GM23338 (cell line): Measurements from ENCODE around the gene DCLK3. TPM values are rescaled to one million over a fixed set of nuclear protein-coding genes. Genes with fewer than 3 reads are reported as not detected.

Experiments
- ATAC-seq: fragments of 200-7000 bp; cut with Tn5 transposase; 3 replicates; pipeline ENCODE4 v1.9.1; 2020
- DNase-seq: peaks from one replicate; pipeline ENCODE4 v3.0.0-alpha.2; 2015; ENCODE audit warnings: low spot score
- H2AFZ ChIP-seq: fragments of 200-600 bp; sonication (generic); 2 replicates; pipeline ENCODE4 v1.8.0; 2016; ENCODE audit warnings: antibody characterized with exemption, mild to moderate bottlenecking, moderate library complexity
- H3F3A ChIP-seq: fragments of 200-600 bp; sonication (generic); replicated peaks from 2 replicates; pipeline ENCODE4 v1.8.0; 2017; ENCODE audit warnings: antibody characterized with exemption, mixed run types, low read depth
- H3K27ac ChIP-seq: fragments of 200-600 bp; sonication (generic); 2 replicates; pipeline ENCODE4 v1.6.1; 2016; ENCODE audit warnings: low read depth
- H3K27me3 ChIP-seq: fragments of 200-600 bp; sonication (generic); 2 replicates; pipeline ENCODE4 v1.8.0; 2016; ENCODE audit warnings: mild to moderate bottlenecking, mixed run types, moderate library complexity; ENCODE audit not compliant: insufficient read depth
- H3K36me3 ChIP-seq: fragments of 200-600 bp; sonication (generic); 2 replicates; pipeline ENCODE4 v1.8.0; 2016; ENCODE audit warnings: mild to moderate bottlenecking; ENCODE audit not compliant: insufficient read depth
- H3K4me1 ChIP-seq: fragments of 200-600 bp; sonication (generic); 2 replicates; pipeline ENCODE4 v1.8.0; 2016; ENCODE audit warnings: mild to moderate bottlenecking, moderate library complexity; ENCODE audit not compliant: insufficient read depth
- H3K4me2 ChIP-seq: fragments of 200-600 bp; sonication (generic); 2 replicates; pipeline ENCODE4 v1.7.1; 2017; ENCODE audit warnings: mixed run types
- H3K4me3 ChIP-seq: fragments of 200-600 bp; sonication (generic); 2 replicates; pipeline ENCODE4 v1.6.1; 2016; ENCODE audit warnings: mixed run types
- H3K79me2 ChIP-seq: fragments of 200-600 bp; sonication (generic); replicated peaks from 2 replicates; pipeline ENCODE4 v1.8.0; 2017; ENCODE audit warnings: mild to moderate bottlenecking; ENCODE audit not compliant: insufficient read depth
- H3K9me2 ChIP-seq: fragments of 200-600 bp; sonication (generic); 2 replicates; pipeline ENCODE4 v1.8.0; 2017; ENCODE audit not compliant: insufficient read depth
- H4K20me1 ChIP-seq: fragments of 200-600 bp; sonication (generic); replicated peaks from 2 replicates; pipeline ENCODE4 v1.8.0; 2017; ENCODE audit warnings: mild to moderate bottlenecking; ENCODE audit not compliant: insufficient read depth
- H3K27ac Mint-ChIP-seq: 2 replicates; pipeline ENCODE4 v1.8.0; 2020; ENCODE audit warnings: inconsistent platforms, mild to moderate bottlenecking, moderate library complexity, mixed read lengths
- H3K27me3 Mint-ChIP-seq: 3 replicates; pipeline ENCODE4 v1.8.0; 2022; ENCODE audit warnings: low read depth, mild to moderate bottlenecking, moderate library complexity, mixed read lengths, inconsistent platforms; ENCODE audit not compliant: insufficient read depth, poor library complexity
- H3K36me3 Mint-ChIP-seq: 3 replicates; pipeline ENCODE4 v1.8.0; 2021; ENCODE audit warnings: low read depth, mild to moderate bottlenecking, inconsistent platforms, moderate library complexity, mixed read lengths
- H3K4me1 Mint-ChIP-seq: 3 replicates; pipeline ENCODE4 v1.8.0; 2020; ENCODE audit warnings: mild to moderate bottlenecking, inconsistent platforms, mixed read lengths
- H3K4me3 Mint-ChIP-seq: 3 replicates; pipeline ENCODE4 v1.8.0; 2021; ENCODE audit warnings: moderate library complexity, mild to moderate bottlenecking, inconsistent platforms, mixed read lengths
- H3K9me3 Mint-ChIP-seq: 3 replicates; pipeline ENCODE4 v1.8.0; 2020; ENCODE audit warnings: moderate library complexity, mild to moderate bottlenecking, inconsistent platforms, mixed read lengths
- CREB1 ChIP-seq: fragments of 250-450 bp; sonication (Bioruptor Pico); IDR thresholded peaks from 2 replicates; pipeline ENCODE4 v1.5.0; 2020; ENCODE audit warnings: low read depth, mild to moderate bottlenecking, moderate library complexity
- CTCF ChIP-seq, 2 experiments: fragments of 200-600 bp in 1 of 2; sonication (generic) in 1 of 2; conservative IDR thresholded peaks; 2 replicates each; pipeline versions ENCODE4 v1.5.1 to v1.6.1; 2016 to 2017; ENCODE audit warnings: antibody characterized with exemption in 2 of 2, low read depth in 2 of 2, mild to moderate bottlenecking in 2 of 2, moderate library complexity in 1 of 2
- ETS1 ChIP-seq: IDR thresholded peaks from 2 replicates; pipeline ENCODE4 v1.6.1; 2016; ENCODE audit warnings: antibody characterized with exemption
- EZH2 ChIP-seq: fragments of 200-600 bp; sonication (generic); IDR thresholded peaks from one replicate; pipeline ENCODE4 v1.8.0; 2017; ENCODE audit warnings: antibody characterized with exemption, mild to moderate bottlenecking, low read depth; ENCODE audit not compliant: unreplicated experiment
- EZH2phosphoT487 ChIP-seq: fragments of 200-600 bp; sonication (generic); IDR thresholded peaks from one replicate; pipeline ENCODE4 v1.8.1; 2018; ENCODE audit warnings: antibody characterized with exemption; ENCODE audit not compliant: unreplicated experiment
- NANOG ChIP-seq: IDR thresholded peaks from 2 replicates; pipeline ENCODE4 v1.6.1; 2016; ENCODE audit warnings: antibody characterized with exemption, borderline replicate concordance
- POLR2AphosphoS5 ChIP-seq: IDR thresholded peaks from 2 replicates; pipeline ENCODE4 v1.6.1; 2016; ENCODE audit warnings: antibody characterized with exemption, low read depth
- REST ChIP-seq: IDR thresholded peaks from one replicate; pipeline ENCODE4 v1.6.1; 2018; ENCODE audit warnings: antibody characterized with exemption; ENCODE audit not compliant: unreplicated experiment
- STAT1 ChIP-seq: IDR thresholded peaks from one replicate; pipeline ENCODE4 v1.6.1; 2016; ENCODE audit warnings: antibody characterized with exemption; ENCODE audit not compliant: unreplicated experiment
- ZNF114 ChIP-seq: fragments of 250-450 bp; sonication (Bioruptor Pico); IDR thresholded peaks from 2 replicates; pipeline ENCODE4 v1.5.0; 2020; ENCODE audit warnings: mild to moderate bottlenecking, moderate library complexity
- ZNF331 ChIP-seq: fragments of 250-450 bp; sonication (Bioruptor Pico); IDR thresholded peaks from 2 replicates; pipeline ENCODE4 v1.5.0; 2020; ENCODE audit warnings: low read depth, mild to moderate bottlenecking, moderate library complexity
- ZNF462 ChIP-seq: fragments of 250-450 bp; sonication (Bioruptor Pico); IDR thresholded peaks from 2 replicates; pipeline ENCODE4 v1.5.0; 2020; ENCODE audit warnings: mild to moderate bottlenecking, moderate library complexity
- polyA plus RNA-seq: library from polyadenylated mRNA; unstranded; fragments of >200 nt; fragmentation: Nextera tagmentation; extraction: Ambion mirVana; gene quantifications from 2 replicates; pipeline ENCODE4 v1.2.1, GENCODE V29; 2016
- total RNA-seq: library from RNA; depleted of rRNA; stranded (reverse); fragments of >200 nt; shearing (Covaris generic); gene quantifications from 2 replicates; pipeline ENCODE4 v1.2.3, GENCODE V29; 2014

Gene DCLK3
- total and polyA plus RNA-seq, 2 experiments from 2014 or later = 0.40 to 0.66 TPM

GRCh38 chr3:36674816-36675215 lies 89.5 kb downstream of the DCLK3 start:
- ATAC-seq (no peak), DNase-seq (no peak)
- no peak overlapping the region for H3K27ac Mint-ChIP-seq

More at GRCh38 chr3:36674816-36675215, 89.5 kb downstream of the DCLK3 start:
- Histone ChIP-seq H2AFZ (no peak overlapping the region), H3F3A (no peaks in the 10 kb centered on the region), H3K79me2 (no peaks in the 10 kb centered on the region), H3K4me2 (no peak overlapping the region), H3K9me2 (0 out of 2 replicates have a peak, but pooled peaks cover 4% of the 10 kb centered on the region), H3K27me3 (no peaks in the 10 kb centered on the region), H3K4me3 (no peak overlapping the region), H3K36me3 (no peaks in the 10 kb centered on the region), H3K27ac (no peak overlapping the region), H4K20me1 (no peaks in the 10 kb centered on the region), H3K4me1 (no peaks in the 10 kb centered on the region)
- Mint-ChIP-seq H3K4me3 (no peak overlapping the region), H3K9me3 (peaks cover 7% of the 10 kb centered on the region; the same call in 2 of the 3 replicates), H3K36me3 (peaks cover 4% of the 10 kb centered on the region; the same call in 2 of the 3 replicates), H3K27me3 (no peaks in the 10 kb centered on the region), H3K4me1 (peaks cover 5% of the 10 kb centered on the region; the same call in 2 of the 3 replicates)
- TF ChIP-seq REST (no peak), CREB1 (no peak), ZNF331 (CRISPR knock-in tag) (no peak), ETS1 (no peak), ZNF114 (CRISPR knock-in tag) (no peak), NANOG (no peak), POLR2AphosphoS5 (no peak), EZH2 (no peak), STAT1 (no peak), ZNF462 (CRISPR knock-in tag) (no peak), CTCF (conservative IDR thresholded peaks at IDR 0.05; ENCODE audit: low read depth in 2 of 2) (no peak), EZH2phosphoT487 (no peak)
